ENCODE measurements around the gene EARS2.

Gene EARS2

GRCh38 chr16:23539984-23540816 is 16.9 kb downstream of the EARS2 start:
- TF ChIP-seq, protein P1, sequence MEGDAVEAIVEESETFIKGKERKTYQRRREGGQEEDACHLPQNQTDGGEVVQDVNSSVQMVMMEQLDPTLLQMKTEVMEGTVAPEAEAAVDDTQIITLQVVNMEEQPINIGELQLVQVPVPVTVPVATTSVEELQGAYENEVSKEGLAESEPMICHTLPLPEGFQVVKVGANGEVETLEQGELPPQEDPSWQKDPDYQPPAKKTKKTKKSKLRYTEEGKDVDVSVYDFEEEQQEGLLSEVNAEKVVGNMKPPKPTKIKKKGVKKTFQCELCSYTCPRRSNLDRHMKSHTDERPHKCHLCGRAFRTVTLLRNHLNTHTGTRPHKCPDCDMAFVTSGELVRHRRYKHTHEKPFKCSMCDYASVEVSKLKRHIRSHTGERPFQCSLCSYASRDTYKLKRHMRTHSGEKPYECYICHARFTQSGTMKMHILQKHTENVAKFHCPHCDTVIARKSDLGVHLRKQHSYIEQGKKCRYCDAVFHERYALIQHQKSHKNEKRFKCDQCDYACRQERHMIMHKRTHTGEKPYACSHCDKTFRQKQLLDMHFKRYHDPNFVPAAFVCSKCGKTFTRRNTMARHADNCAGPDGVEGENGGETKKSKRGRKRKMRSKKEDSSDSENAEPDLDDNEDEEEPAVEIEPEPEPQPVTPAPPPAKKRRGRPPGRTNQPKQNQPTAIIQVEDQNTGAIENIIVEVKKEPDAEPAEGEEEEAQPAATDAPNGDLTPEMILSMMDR (IDR thresholded peaks at IDR 0.05): no peak
- DNase-seq: no peak

DNA sequence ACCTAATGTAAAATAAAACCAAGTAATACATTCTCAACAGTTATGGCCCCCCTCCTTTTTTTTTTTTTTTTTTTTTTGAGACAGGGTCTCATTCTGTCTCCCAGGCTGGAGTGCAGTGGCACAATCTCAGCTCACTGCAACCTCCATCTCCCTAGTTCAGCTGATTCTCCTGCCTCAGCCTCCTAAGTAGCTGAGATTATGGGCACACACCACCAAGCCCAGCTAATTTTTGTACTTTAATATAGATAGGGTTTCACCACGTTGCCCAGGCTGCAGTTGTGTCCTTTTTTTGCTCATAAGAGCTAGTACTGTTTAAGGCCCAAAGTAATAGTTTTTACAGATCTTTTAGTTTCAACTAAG is 18.3 kb downstream of the EARS2 start:
- Histone ChIP-seq H3K4me1 (no peaks in the 10 kb centered on the region), H3K27ac (no peak overlapping the region), H3K36me3 (peaks cover 17 to 92% (median 64%) of the 10 kb centered on the region in 3 donors), H3K27me3 (no peaks in the 10 kb centered on the region), H3K9me3 (no peaks in the 10 kb centered on the region), H3K4me3 (no peak overlapping the region)
- TF ChIP-seq, protein P1 (IDR thresholded peaks at IDR 0.05): no peak
- intact Hi-C loops (cut with DNase I; ENCODE audit: low total_unique reads): no loop called here
- no peak for DNase-seq

More at GRCh38 chr16:23539984-23540816, 16.9 kb downstream of the EARS2 start:
- intact Hi-C loops (cut with DNase I; ENCODE audit: low total_unique reads): no loop called here
- H3K27ac ChIP-seq: no peak overlapping the region
- no peaks in the 10 kb centered on the region for H3K9me3 ChIP-seq
- no peaks in the 10 kb centered on the region for H3K27me3 ChIP-seq
- H3K4me3 ChIP-seq: no peak overlapping the region
- H3K4me1 ChIP-seq: no peaks in the 10 kb centered on the region
- H3K36me3 ChIP-seq: peaks cover 4 to 92% (median 64%) of the 10 kb centered on the region in 3 donors

DNA sequence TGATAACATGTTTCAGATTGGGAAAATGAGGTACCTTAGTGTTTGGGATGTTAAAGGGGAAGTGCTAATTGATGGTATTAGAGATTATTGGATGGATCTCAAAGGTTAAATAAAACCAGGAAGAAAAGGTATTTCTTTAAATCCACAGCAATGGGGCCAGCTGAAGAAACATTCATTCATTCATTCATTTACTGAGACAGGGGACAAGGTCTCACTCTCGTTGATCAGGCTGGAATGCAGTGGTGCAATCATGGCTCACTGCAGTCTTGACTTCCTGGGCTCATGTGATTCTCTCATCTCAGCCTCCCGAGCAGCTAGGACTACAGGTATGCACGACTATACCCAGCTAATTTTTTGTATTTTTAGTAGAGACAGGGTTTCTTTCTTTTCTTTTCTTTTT is 19.8 kb downstream of the EARS2 start:
- Histone ChIP-seq H3K4me1 (no peaks in the 10 kb centered on the region), H3K36me3 (peaks cover 30 to 92% (median 66%) of the 10 kb centered on the region in 3 donors), H3K27ac (no peak overlapping the region), H3K27me3 (no peaks in the 10 kb centered on the region), H3K9me3 (no peaks in the 10 kb centered on the region), H3K4me3 (no peak overlapping the region)
- no peak for DNase-seq
- intact Hi-C loops (cut with DNase I; ENCODE audit: low total_unique reads): no loop called here
- TF ChIP-seq, protein P1 (IDR thresholded peaks at IDR 0.05): no peak

DNA sequence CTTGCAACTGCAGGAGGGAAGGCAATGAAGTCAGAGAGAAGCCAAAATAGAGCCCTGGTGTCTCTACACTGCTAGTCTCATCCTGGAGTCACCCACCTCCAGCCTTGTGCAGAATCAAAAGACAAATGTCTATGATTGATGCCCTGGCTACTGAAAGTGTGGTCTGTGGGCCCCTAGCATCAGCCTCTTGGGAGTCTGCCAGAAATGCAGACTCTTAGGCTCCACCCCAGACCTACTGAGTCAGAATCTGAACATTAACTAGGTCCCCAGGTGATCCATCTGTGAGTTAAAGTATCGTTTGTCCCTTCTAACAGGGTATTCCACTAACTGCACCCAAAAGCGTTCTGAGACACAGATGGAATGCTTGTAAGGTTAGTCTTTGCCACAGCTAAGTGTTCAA is 21.2 kb downstream of the EARS2 start:
- intact Hi-C loops (cut with DNase I; ENCODE audit: low total_unique reads): no loop called here
- TF ChIP-seq, protein P1 (IDR thresholded peaks at IDR 0.05): no peak

GRCh38 chr16:23534868-23535860 is 22.0 kb downstream of the EARS2 start:
- no peak overlapping the region for H3K27ac ChIP-seq
- intact Hi-C loops (cut with DNase I; ENCODE audit: low total_unique reads): no loop called here
- TF ChIP-seq, protein P1 (IDR thresholded peaks at IDR 0.05): no peak
- no peaks in the 10 kb centered on the region for H3K9me3 ChIP-seq
- no peaks in the 10 kb centered on the region for H3K4me1 ChIP-seq
- no peak overlapping the region for H3K4me3 ChIP-seq
- DNase-seq: no peak
- no peaks in the 10 kb centered on the region for H3K27me3 ChIP-seq
- peaks cover 40 to 94% (median 67%) of the 10 kb centered on the region in 3 donors for H3K36me3 ChIP-seq

More for the DNA sequence above, 21.2 kb downstream of the EARS2 start:
- H3K4me3 ChIP-seq: no peak overlapping the region
- H3K27ac ChIP-seq: no peak overlapping the region
- H3K4me1 ChIP-seq: no peaks in the 10 kb centered on the region
- H3K9me3 ChIP-seq: no peaks in the 10 kb centered on the region
- no peaks in the 10 kb centered on the region for H3K27me3 ChIP-seq
- H3K36me3 ChIP-seq: peaks cover 40 to 94% (median 71%) of the 10 kb centered on the region in 3 donors
- no peak for DNase-seq
